Measurements from ENCODE around the gene KCNK15.
A peak's percentile ranks its signal among the peaks of the same experiment; 100 is the strongest.

Gene KCNK15

GRCh38 chr20:44715499-44716308, 30.0 kb upstream of the KCNK15 start:
- no peak for DNase-seq

GRCh38 chr20:44716309-44717106, 29.2 kb upstream of the KCNK15 start:
- no peak for DNase-seq

DNA sequence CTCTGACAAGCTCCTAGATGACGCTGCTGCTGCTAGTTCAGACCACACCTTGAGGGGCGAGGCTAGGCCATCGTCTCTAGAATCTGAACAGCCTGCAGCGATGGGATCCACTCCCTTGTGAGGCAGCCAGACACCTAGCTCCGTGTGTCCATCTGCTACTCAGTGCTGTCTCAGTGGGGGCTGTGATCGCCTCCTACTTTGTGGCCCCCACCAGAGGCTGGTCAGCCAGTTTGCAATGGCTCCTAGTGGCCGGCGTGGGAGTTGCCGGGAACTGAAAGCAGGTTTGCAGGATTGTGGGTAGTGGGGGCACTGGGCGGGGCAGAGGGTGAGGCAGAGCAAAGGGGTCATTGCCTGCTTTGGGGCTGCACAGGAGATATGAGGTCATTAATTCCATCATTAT, 27.7 kb upstream of the KCNK15 start:
- DNase-seq = no peak

DNA sequence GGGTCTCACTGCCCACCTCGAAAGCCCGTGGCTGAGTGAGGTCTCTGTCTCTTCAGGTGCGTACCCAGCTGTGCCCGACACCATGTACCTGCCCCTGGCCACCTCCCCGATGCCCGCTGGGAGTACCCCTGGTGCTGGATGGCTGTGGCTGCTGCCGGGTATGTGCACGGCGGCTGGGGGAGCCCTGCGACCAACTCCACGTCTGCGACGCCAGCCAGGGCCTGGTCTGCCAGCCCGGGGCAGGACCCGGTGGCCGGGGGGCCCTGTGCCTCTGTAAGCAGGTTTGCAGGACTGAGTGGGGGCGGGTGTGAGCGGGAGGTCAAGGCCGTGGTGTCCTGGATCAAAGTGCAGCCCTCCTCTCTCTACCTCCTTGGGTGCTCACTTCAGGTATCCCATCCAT, 25.8 kb upstream of the KCNK15 start:
- DNase-seq = no peak

DNA sequence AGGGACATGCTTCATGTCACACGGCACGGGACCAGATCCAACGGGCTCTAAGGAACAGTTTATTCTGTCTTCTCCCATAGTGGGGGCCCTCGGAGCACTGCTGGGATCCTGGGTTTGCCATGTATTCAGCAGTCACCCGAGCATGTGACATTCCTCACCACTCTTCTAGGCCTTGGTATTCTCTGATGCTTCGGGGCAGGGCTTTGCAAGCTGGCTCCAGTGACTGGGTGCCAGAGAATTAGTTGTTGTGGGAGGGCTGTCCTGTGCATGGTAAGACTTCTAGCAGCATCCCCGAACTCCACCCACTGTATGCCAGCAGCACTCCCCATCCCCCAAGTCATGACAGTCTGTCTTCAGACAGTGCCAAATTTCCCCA, 25.1 kb upstream of the KCNK15 start:
- DNase-seq = no peak

DNA sequence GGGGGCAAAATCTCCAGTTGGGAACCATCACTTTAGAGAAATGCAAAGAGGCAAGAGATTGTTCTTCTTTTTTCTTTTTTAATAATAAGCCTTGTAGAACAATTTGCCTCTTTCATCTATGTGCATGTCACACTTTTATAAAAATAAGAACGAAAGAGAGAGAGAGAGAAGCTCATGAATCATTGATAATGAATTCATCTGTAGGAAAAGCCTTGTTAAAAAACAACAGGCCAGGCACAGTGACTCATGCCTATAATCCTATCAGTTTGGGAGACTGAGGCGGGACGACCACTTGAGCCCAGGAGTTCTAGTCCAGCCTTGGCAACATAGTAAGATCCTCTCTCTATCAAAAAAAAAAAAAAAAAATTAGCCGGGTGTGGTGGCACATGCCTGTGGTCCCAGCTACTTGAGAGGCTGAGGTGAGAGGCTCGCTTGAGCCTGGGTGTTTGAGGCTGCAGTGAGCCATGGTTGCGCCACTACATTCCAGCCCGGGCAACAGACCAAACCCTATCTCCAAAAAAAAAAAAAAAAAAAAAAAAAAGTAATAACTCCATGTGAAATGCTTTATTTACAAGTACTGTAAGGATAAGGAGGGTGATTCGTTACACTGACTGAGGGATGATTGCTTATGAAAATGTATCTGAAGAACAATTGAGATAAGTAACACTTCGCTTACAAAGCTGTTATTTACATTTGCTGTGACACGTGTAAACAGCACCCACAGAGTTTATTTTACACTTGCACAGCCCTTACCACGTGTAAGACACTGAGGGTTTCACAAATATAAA, 24.5 kb upstream of the KCNK15 start:
- DNase-seq = no peak

DNA sequence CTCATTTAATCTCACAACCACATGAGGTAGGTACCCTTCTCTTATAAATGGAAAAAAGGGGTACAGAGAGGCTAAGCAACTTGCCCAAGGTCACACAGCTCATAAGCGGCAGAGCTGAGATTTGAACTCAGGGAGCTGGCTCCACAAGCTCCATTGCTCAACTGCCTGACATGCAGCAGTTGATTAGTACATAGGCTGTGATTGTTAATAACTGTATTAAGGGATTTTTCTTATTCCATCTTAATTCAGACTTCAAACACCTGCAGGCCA, 23.9 kb upstream of the KCNK15 start:
- DNase-seq = no peak

- no peak for DNase-seq
These were observed 22.7 kb upstream of the KCNK15 start for GRCh38 chr20:44722990-44723389.

GRCh38 chr20:44723391-44723790, 22.3 kb upstream of the KCNK15 start:
- DNase-seq = no peak

DNA sequence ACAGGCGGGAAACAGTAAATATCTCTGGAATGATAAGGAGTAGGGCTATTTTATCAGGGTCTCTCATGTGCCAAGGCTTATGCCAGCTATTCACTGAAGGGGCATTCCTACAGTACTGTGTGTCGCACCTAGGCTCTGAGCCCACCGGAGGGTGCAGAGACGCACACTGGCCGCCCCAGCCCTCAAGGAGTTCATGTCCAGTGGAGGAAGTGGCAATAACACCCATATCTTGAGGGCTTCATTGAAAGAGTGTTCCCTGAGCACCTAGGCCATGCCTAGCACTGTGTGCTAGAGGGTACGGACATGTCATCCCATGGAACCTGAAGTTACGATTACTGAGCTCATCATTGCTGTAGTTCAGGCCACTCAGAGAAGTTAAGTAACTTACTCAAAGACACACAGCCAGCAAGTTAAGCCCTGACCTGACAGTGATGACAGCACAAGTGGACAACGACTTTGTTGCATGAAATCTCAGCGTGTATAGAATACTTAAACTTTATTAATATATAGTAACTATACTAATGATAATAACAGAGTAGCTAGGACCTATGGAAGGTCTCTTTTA, 21.8 kb upstream of the KCNK15 start:
- no peak for DNase-seq

DNA sequence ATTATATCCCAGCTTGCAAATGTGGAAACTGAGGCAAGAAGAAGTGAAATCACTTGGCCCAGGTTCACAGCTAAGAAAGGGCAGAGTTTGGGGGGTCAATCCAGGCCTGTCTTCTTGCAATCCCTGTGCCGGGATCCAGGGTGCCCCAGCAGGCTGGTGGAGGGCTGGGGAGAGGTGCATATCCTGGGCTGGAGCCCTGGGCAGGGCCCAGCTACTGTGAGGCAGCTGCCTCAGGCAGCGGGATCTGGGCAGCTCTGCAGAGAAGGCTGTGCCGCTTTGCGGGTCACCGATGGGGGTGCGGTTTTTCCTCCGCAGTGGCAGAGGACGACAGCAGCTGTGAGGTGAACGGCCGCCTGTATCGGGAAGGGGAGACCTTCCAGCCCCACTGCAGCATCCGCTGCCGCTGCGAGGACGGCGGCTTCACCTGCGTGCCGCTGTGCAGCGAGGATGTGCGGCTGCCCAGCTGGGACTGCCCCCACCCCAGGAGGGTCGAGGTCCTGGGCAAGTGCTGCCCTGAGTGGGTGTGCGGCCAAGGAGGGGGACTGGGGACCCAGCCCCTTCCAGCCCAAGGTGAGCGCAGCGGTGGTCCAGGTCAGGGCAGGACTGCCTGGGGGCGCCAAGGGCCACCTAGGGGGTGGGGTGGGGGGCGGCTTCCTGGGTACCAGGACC, 21.1 kb upstream of the KCNK15 start:
- no peak for DNase-seq

GRCh38 chr20:44725837-44726236, 19.8 kb upstream of the KCNK15 start:
- DNase-seq = no peak

DNA sequence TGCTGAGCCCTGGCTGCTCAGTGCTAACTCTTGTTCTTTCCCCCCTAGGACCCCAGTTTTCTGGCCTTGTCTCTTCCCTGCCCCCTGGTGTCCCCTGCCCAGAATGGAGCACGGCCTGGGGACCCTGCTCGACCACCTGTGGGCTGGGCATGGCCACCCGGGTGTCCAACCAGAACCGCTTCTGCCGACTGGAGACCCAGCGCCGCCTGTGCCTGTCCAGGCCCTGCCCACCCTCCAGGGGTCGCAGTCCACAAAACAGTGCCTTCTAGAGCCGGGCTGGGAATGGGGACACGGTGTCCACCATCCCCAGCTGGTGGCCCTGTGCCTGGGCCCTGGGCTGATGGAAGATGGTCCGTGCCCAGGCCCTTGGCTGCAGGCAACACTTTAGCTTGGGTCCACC, 18.6 kb upstream of the KCNK15 start:
- no peak for DNase-seq

DNA sequence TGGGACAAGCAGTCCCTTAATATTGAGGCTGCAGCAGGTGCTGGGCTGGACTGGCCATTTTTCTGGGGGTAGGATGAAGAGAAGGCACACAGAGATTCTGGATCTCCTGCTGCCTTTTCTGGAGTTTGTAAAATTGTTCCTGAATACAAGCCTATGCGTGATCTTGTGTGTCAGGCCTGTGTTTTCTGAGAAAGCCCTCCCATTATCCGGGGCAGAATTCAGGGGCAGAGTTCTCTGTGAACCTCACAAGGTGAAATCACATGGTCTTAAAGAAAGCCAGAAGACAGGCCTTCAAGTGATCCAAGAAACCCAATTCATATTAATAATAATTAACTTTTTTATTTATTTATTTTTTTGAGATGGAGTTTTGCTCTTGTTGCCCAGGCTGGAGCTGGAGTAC, 18.0 kb upstream of the KCNK15 start:
- DNase-seq = no peak

DNA sequence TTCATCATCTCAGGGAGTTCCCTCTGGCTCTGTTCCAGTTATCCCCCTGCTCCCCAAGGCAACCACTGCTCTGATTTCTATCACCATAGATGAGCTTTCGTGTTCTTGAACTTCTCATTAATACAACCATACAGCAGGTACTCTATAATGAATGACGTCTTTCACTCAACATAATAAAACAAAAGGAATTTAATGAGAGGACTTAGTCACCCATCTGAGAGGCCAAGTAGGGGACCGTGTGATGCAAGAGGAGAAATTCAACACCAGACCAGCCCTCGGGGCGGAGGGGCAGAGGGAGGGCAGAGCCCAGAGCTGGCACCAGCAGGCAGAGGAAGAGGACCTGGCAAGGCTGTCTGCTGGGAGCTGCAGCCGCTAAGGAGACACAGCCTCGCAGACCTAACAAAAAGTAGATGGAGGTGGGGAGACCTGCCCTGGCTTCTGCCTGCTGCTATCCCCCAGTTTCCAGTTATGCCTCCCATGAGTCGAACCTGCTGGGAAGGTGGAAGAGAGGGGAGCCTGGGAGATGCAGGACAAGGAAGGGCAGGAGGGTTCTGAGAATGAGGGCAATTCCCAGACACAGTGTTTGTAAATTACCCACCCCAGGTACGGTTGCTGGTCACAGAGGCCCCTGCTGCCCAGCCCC, 16.7 kb upstream of the KCNK15 start:
- no peak for DNase-seq

GRCh38 chr20:44730441-44730840, 15.2 kb upstream of the KCNK15 start:
- DNase-seq = no peak

DNA sequence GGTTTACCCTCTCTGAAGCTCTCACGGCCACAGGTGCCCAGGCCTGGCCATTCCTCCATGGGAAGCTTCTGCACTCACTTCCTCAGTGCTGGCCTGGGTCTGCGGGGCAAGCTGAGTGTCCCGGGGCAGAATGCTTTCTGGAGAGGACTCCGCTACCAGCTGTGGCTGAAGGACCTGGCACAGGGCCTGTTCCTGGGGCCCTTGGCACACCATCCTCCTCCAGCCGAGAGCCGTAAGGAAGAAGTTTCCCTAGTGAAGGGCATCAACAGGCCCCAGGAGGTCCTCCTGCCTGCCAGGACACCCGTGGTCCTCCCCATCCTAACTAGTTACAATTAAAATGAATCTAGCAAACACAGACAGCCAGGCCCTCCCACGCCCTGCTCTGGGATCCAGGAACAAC, 14.0 kb upstream of the KCNK15 start:
- DNase-seq = no peak

DNA sequence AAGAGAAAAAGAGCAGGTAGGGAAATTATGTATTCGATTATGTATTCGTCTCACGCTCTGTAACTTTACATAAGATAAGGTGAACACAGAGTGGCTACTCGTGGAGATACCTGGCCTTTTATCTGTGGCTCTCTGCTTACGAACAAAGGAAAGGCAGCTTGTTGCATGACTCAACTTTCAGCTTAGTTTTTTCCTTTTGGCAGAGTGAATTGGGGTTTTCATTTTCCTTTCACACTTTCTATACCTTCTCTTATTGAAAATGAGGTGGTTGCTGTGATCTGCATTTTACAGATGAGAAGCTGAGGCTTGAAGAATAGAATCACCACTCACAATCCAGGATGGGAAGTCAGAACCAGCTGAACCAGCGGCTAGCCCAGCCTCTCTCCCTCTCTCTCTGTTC, 13.3 kb upstream of the KCNK15 start:
- DNase-seq = no peak

DNA sequence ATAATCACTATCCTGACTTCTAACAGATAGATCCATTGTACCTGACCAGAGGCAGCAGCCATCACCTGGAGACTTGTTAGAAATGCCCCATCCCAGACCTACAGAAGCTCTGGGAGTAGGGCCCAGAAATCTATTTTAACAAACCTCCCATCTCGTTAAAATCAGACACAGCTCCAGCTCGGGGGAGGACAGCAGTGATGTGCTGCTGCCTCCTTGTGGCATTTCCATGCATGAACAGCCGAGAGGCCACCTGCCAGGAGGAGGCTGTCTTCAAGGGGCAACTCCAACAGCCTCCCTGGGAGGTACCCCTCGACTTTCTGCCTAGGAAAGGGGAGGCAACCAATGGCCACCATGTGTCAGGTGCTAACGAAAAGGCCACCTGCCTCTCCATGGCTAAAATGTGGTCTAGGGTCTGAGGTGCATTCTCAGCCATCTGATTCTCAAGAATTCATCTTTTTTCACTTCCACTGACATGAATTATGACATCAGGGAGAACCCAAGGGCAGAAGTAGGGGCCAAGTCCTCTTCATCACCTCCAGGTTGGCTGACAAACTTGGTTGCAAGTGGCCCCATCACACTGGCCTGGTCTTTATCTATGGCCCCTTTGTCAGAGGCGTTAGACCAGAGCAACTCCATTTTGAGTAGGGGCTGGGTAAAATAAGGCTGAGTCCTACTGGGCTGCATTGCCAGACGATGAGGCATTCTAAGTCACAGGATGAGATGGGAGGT, 12.2 kb upstream of the KCNK15 start:
- peak; percentile 32 for DNase-seq

DNA sequence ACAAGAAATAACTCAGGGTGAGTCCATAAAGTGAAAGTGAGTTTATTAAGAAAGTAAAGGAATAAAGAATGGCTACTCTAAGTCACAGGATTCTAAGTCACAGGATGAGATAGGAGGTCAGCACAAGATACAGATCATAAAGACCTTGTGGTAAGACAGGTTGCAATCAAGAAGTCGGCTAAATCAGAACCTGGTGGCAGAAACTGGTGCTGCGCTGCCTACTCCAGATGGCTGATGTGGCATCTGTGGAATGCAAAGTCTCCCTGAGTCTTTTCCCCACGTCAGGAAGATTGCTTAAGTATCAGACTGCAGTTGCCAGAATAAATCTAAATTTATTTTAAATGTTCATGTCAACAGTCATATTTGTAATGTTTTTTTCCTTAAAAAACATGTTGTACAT, 10.7 kb upstream of the KCNK15 start:
- no peak for DNase-seq

DNA sequence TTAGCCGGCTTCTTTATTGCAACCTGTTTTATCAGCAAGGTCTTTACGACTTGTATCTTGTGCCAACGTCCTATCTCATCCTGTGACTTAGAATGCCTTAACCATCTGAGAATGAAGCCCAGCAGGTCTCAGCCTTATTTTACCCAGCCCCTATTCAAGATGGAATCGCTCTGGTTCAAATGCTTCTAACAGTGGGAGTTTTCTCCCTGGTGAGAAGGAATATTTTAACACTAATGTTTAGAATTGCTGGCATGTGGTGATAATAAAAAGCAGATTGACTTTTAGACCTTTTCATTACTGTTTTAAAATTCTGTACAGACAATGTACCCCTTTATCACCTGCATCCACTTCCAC, 9.9 kb upstream of the KCNK15 start:
- no peak for DNase-seq

Measured in T-helper 9 cell (primary cell).